ENCODE results near the gene IL17RA. TPM values are rescaled to one million over a fixed set of nuclear protein-coding genes. Genes with fewer than 3 reads are reported as not detected.
A peak's percentile ranks its signal among the peaks of the same experiment; 100 is the strongest.

The IL17RA gene
- total RNA-seq, 3 donors from 2014 or later (not counting 1 experiment from before 2014, with no cell fraction given): 22.1 to 42.6 (median 28.7) TPM

DNA sequence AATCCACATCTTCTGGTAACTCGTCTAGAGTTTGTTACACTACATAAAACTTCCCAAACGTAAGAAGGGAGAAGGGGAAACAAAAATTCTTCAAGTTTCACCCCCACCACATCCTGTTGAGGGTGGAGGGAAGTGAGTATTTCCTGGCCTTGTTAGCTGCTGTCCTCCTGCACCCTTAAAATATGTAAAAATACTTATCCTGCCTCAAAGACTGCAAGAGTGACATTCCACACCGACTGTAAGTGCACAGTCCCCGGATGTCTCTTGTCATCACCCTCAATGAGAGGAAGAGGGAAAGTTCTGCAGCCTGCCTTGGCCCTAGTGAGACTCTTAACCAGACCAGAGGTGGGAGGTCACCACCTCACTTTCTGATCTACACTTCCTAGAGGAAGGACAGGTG is 33.1 kb downstream of the IL17RA start:
- no peaks in the 10 kb centered on the region for H3K9me3 Mint-ChIP-seq
- peak overlapping the region; percentile 78 for H3K4me3 Mint-ChIP-seq
- peaks cover 48 to 62% of the 10 kb centered on the region in 2 donors for H3K4me1 Mint-ChIP-seq
- Histone ChIP-seq H3K4me3 (ENCODE audit: low read length) (no peak overlapping the region), H3K9me3 (ENCODE audit: control insufficient read depth, insufficient read depth, low read length) (no peaks in the 10 kb centered on the region), H3K27me3 (ENCODE audit: control insufficient read depth, insufficient read depth, low read length) (peaks cover 15% of the 10 kb centered on the region), H3K27ac (ENCODE audit: low read length) (no peak overlapping the region), H3K36me3 (ENCODE audit: control insufficient read depth, insufficient read depth, low read length) (no peaks in the 10 kb centered on the region), H3K4me1 (ENCODE audit: control insufficient read depth, insufficient read depth, low read length) (peaks cover 61% of the 10 kb centered on the region)
- DNase-seq (peak in 1 of 2 donors; percentile 46), ATAC-seq (no peak)
- H3K36me3 Mint-ChIP-seq: no peaks in the 10 kb centered on the region
- WGBS (ENCODE audit: insufficient coverage): 0% methylated on average over 2 of the region's 4 CpGs
- intact Hi-C loops (cut with micrococcal nuclease): no loop called here
- H3K27me3 Mint-ChIP-seq (ENCODE audit: low read depth in 2 of 2): peaks cover 10 to 14% of the 10 kb centered on the region in 2 donors
- peak overlapping the region in 1 of 2 donors; percentile 81 for H3K27ac Mint-ChIP-seq
- TF ChIP-seq, protein P1, sequence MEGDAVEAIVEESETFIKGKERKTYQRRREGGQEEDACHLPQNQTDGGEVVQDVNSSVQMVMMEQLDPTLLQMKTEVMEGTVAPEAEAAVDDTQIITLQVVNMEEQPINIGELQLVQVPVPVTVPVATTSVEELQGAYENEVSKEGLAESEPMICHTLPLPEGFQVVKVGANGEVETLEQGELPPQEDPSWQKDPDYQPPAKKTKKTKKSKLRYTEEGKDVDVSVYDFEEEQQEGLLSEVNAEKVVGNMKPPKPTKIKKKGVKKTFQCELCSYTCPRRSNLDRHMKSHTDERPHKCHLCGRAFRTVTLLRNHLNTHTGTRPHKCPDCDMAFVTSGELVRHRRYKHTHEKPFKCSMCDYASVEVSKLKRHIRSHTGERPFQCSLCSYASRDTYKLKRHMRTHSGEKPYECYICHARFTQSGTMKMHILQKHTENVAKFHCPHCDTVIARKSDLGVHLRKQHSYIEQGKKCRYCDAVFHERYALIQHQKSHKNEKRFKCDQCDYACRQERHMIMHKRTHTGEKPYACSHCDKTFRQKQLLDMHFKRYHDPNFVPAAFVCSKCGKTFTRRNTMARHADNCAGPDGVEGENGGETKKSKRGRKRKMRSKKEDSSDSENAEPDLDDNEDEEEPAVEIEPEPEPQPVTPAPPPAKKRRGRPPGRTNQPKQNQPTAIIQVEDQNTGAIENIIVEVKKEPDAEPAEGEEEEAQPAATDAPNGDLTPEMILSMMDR (IDR thresholded peaks at IDR 0.05): no peak

DNA sequence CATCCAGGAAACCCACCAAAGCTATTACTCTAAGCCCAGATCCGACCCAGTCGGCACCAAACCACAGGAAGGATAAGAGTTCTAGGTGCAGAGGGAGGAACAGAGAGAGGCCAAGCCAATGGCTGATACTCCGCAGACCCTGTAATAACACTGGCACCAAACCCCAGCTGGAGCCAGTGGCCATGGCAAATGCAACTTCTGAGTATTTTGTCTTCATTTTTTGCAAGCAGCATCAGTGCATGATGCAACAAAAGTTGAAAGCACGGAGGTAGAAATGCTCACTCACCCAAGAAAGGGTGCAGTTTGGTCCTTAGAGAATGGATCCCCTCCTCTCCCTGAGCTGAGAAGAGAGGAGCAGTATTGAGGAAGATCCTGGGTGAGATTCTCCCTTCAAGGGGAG is 33.5 kb downstream of the IL17RA start:
- no peak overlapping the region for H3K27ac ChIP-seq (ENCODE audit: low read length)
- H3K9me3 ChIP-seq (ENCODE audit: control insufficient read depth, insufficient read depth, low read length): no peaks in the 10 kb centered on the region
- TF ChIP-seq, protein P1 (IDR thresholded peaks at IDR 0.05): no peak
- Mint-ChIP-seq H3K4me3 (peak overlapping the region; percentile 78), H3K27ac (peak overlapping the region in 1 of 2 donors; percentile 81), H3K9me3 (no peaks in the 10 kb centered on the region), H3K36me3 (no peaks in the 10 kb centered on the region), H3K4me1 (peaks cover 48 to 58% of the 10 kb centered on the region in 2 donors), H3K27me3 (ENCODE audit: low read depth in 2 of 2) (peaks cover 10 to 14% of the 10 kb centered on the region in 2 donors)
- no peak for ATAC-seq
- intact Hi-C loops (cut with micrococcal nuclease): no loop called here
- no peak for DNase-seq
- no peaks in the 10 kb centered on the region for H3K36me3 ChIP-seq (ENCODE audit: control insufficient read depth, insufficient read depth, low read length)
- peaks cover 61% of the 10 kb centered on the region for H3K4me1 ChIP-seq (ENCODE audit: control insufficient read depth, insufficient read depth, low read length)
- 44% methylated on average over 4 of the region's 4 CpGs for WGBS (ENCODE audit: insufficient coverage)
- no peak overlapping the region for H3K4me3 ChIP-seq (ENCODE audit: low read length)
- peaks cover 15% of the 10 kb centered on the region for H3K27me3 ChIP-seq (ENCODE audit: control insufficient read depth, insufficient read depth, low read length)

DNA sequence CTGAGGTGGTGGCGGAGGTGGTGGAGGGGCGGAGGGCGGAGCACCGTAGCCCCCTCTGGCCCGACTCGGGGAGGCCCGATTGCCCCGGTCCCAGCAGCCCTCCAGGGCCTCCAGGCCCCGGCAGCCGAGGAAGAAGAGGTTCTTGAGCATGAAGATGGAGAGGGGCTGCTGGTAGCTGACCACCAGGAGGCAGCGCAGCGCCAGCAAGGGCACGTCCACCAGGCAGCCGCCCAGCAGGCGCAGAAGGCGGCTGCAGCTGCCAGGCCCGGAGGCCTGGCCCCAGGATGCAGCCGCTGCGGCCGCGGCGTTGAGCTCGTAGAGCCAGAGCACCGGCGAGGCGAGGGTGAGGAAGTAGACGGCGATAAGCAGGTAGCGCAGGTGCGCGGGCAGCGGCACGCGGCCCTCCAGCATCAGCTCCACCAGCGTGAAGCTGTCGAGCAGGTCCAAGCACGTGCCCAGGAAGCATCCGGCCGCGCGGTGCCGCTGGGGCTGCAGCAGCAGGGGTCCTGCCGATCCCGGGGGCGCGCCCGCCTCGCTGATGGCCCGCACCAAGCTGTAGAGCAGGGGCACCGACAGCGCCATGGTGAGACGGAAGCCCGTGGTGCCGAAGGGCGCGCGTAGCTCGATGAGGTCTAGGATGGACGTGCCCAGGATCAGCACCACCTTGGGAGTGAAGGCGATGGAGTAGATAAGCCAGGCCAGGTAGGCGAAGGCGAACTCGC is 34.8 kb downstream of the IL17RA start:
- ATAC-seq (no peak), DNase-seq (peak in 1 of 2 donors; percentile 24)
- peaks cover 57% of the 10 kb centered on the region for H3K4me1 ChIP-seq (ENCODE audit: control insufficient read depth, insufficient read depth, low read length)
- H3K36me3 Mint-ChIP-seq: peaks cover 2% of the 10 kb centered on the region
- H3K27ac ChIP-seq (ENCODE audit: low read length): no peak overlapping the region
- peak overlapping the region; percentile 59 for H3K4me3 Mint-ChIP-seq
- H3K4me1 Mint-ChIP-seq: peaks cover 48 to 50% of the 10 kb centered on the region in 2 donors
- H3K36me3 ChIP-seq (ENCODE audit: control insufficient read depth, insufficient read depth, low read length): no peaks in the 10 kb centered on the region
- H3K27me3 Mint-ChIP-seq (ENCODE audit: low read depth in 2 of 2): peaks cover 10 to 16% of the 10 kb centered on the region in 2 donors
- H3K4me3 ChIP-seq (ENCODE audit: low read length): no peak overlapping the region
- no peak overlapping the region for H3K27ac Mint-ChIP-seq
- TF ChIP-seq, protein P1 (IDR thresholded peaks at IDR 0.05): no peak
- 46% methylated on average over 63 of the region's 63 CpGs for WGBS (ENCODE audit: insufficient coverage)
- no peaks in the 10 kb centered on the region for H3K9me3 Mint-ChIP-seq
- H3K27me3 ChIP-seq (ENCODE audit: control insufficient read depth, insufficient read depth, low read length): peaks cover 15% of the 10 kb centered on the region
- no peaks in the 10 kb centered on the region for H3K9me3 ChIP-seq (ENCODE audit: control insufficient read depth, insufficient read depth, low read length)
- intact Hi-C loops (cut with micrococcal nuclease): no loop called here

Measured in natural killer cell (primary cell).